Fibroblast of pulmonary artery (primary cell): Measurements from ENCODE around the gene HACD2.

Experiments used
- DNase-seq: peaks from one replicate; pipeline ENCODE4 v3.0.0-alpha.2; 2010; ENCODE audit warnings: low read depth
- H3K4me3 ChIP-seq: replicated peaks from 2 replicates; pipeline ENCODE4 v1.5.1; 2011; ENCODE audit warnings: low read depth, mild to moderate bottlenecking, control low read depth, low read length, moderate library complexity
- CTCF ChIP-seq: IDR thresholded peaks from 2 replicates; pipeline ENCODE4 v1.5.1; 2011; ENCODE audit warnings: mild to moderate bottlenecking, control low read depth, low read length, inconsistent platforms; ENCODE audit errors: missing control alignments

Gene HACD2

GRCh38 chr3:123467046-123467445 lies 117.8 kb downstream of the HACD2 start:
- TF ChIP-seq CTCF, result no peak
- DNase-seq, result no peak
- H3K4me3 ChIP-seq, result no peak overlapping the region

GRCh38 chr3:123464211-123464610 lies 120.6 kb downstream of the HACD2 start:
- H3K4me3 ChIP-seq, result no peak overlapping the region
- no peak for TF ChIP-seq CTCF
- no peak for DNase-seq

DNA sequence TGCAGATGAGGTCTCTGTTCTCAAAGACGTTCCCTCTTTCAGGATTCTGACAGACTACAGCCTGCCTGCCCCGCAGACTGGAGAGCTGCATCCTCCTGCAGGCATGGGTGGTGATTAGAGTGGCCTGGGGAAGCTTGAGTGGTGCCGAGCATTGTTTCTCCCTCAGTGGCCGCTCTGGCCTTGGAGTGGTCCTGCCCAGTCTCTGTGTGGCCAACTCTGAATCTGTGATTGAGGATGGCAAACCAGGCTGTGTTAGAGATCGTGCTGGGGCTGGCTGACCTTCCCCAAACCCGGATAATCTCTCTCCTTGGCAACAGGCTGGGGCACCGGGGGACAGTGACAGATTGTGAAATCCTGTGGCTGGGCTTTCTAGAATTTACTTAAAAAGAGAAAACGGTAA lies 125.0 kb downstream of the HACD2 start:
- TF ChIP-seq CTCF, result no peak
- DNase-seq, result no peak
- H3K4me3 ChIP-seq, result no peak overlapping the region

DNA sequence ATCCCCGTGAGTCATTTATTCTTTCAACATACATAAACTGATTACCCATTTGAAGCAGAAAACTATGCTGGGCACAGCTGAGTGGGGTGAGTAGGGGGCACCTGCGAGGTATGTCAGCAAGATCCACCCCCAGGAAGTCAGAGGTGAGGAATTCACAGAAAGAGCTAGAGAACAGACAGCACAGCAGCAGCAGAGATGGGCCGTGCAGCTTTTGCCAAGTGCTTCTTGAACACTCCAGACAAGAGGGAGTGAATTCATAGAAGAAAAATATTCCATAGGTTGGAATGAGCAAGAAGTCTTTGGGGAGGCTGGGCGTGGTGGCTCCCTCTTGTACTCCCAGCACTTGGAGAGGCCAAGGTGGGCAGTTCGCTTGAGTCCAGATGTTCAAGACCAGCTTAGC lies 126.6 kb downstream of the HACD2 start:
- no peak overlapping the region for H3K4me3 ChIP-seq
- TF ChIP-seq CTCF, result no peak
- DNase-seq, result no peak

DNA sequence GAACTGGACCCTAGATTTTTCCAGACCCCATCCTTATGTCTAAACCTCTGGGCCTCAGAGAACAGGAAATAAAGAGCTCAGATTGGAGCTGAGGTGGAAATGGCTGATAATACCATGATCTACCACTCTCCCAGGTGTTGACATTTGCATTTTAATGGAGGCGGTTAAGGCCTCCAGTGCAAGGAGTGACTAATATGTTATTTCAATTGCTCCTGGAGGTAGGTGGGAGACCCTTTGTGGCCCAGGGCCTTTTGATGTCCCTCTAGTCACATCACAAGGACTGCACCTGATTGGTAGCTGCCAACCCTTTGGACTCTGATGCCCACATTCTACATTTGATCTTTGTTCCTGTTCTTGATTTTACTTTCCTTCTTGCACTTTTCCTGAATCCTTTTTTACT lies 127.0 kb downstream of the HACD2 start:
- DNase-seq, result no peak
- no peak for TF ChIP-seq CTCF
- H3K4me3 ChIP-seq, result no peak overlapping the region

DNA sequence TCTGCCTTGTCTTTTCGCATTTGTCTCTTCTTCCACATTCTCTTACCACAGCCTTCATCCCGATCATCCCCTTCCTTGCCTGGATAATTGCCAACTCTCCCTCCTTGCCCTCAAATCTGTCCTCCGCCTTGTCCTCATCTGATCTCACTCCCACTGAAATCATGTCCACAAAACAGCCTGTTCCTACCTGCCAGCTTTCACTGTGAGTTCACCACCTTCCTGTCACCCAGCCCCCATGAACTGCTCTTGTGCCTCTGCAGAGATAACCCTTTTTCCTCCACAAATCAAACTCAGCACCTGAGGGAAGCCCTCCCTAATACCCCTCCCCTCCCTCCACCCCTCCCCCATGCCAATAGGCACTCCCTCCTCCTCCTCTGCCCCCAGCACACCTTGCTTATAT lies 131.2 kb downstream of the HACD2 start:
- DNase-seq, result no peak
- no peak for TF ChIP-seq CTCF
- no peak overlapping the region for H3K4me3 ChIP-seq

DNA sequence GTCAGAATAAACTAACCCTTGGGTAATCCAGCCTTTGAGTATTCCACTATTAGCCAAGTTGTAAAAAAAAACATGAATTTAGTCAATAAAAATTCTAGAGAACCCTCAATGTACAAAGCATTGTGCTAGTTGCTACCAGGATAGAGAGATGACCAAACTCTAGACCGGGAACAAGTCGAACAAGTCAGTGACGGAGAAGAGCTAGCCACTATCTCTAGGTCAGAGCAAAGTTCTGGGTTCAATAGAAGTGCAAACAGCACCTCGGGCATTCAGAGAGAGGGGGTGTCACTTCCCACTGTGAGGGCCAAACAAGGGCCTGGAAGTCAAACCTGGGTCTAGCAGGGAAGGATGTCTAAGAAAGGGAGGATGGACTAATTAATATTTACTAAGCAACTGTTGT lies 133.7 kb downstream of the HACD2 start:
- no peak overlapping the region for H3K4me3 ChIP-seq
- DNase-seq, result no peak
- no peak for TF ChIP-seq CTCF
